ENCODE results near the gene TLN1. TPM values are rescaled to one million over a fixed set of nuclear protein-coding genes. Genes with fewer than 3 reads are reported as not detected.
A peak's percentile ranks its signal among the peaks of the same experiment; 100 is the strongest.

TLN1 gene
- 60.0 TPM for polyA plus RNA-seq (2013, experiment 1 of 4)
- 70.5 TPM for polyA plus RNA-seq (2013, experiment 2 of 4)
- 52.5 TPM for polyA plus RNA-seq (2013, experiment 3 of 4)
- polyA plus RNA-seq (2013, experiment 4 of 4) = 62.7 TPM

- no peaks in the 10 kb centered on the region for H3K9me3 ChIP-seq (ENCODE audit: control insufficient read depth, low read length)
- no peaks in the 10 kb centered on the region for H3K27me3 ChIP-seq (ENCODE audit: control insufficient read depth, insufficient read depth, low read length, poor library complexity, severe bottlenecking)
- H3K4me1 ChIP-seq (ENCODE audit: control insufficient read depth, insufficient read depth, low read length) = peaks cover 47% of the 10 kb centered on the region
- peak within 1 kb of the TSS; percentile 83 for H3K27ac ChIP-seq (ENCODE audit: insufficient read depth, low read depth, low read length, poor library complexity, severe bottlenecking)
- peak within 1 kb of the TSS; percentile 67 for H3K4me3 ChIP-seq (ENCODE audit: insufficient read depth, low read depth, low read length)
- 0% methylated on average over 49 of the region's 49 CpGs for WGBS, 2 experiments
- peaks cover 15% of the 10 kb centered on the region for H3K36me3 ChIP-seq (ENCODE audit: control insufficient read depth, insufficient read depth, low read length)
Measured at GRCh38 chr9:35732185-35732799, at the start of gene TLN1, which contains the start of gene CREB3. Gene TLN1 (minus strand): TSS chr9:35732195. CDS start chr9:35725694, 6,501 bp downstream. Gene CREB3 (plus strand): TSS chr9:35732666. CDS start chr9:35732773, 107 bp downstream.

- no CpG with 5 or more reads among the region's 2 CpGs for WGBS, 2 experiments
- H3K27ac ChIP-seq (ENCODE audit: insufficient read depth, low read depth, low read length, poor library complexity, severe bottlenecking) = no peak overlapping the region
- peaks cover 2% of the 10 kb centered on the region for H3K4me1 ChIP-seq (ENCODE audit: control insufficient read depth, insufficient read depth, low read length)
- H3K27me3 ChIP-seq (ENCODE audit: control insufficient read depth, insufficient read depth, low read length, poor library complexity, severe bottlenecking) = no peaks in the 10 kb centered on the region
- H3K4me3 ChIP-seq (ENCODE audit: insufficient read depth, low read depth, low read length) = no peak overlapping the region
- peaks cover 5% of the 10 kb centered on the region for H3K36me3 ChIP-seq (ENCODE audit: control insufficient read depth, insufficient read depth, low read length)
- H3K9me3 ChIP-seq (ENCODE audit: control insufficient read depth, low read length) = no peaks in the 10 kb centered on the region
Measured at GRCh38 chr9:35781066-35781465, 49.1 kb upstream of the TLN1 start.

- 89 to 93% methylated on average over 3 of the region's 3 CpGs for WGBS, 2 experiments
Measured at GRCh38 chr9:35778496-35778895, 46.5 kb upstream of the TLN1 start.

GRCh38 chr9:35776018-35776417, 44.0 kb upstream of the TLN1 start:
- Histone ChIP-seq H3K4me3 (ENCODE audit: insufficient read depth, low read depth, low read length) (no peak overlapping the region), H3K4me1 (ENCODE audit: control insufficient read depth, insufficient read depth, low read length) (peaks cover 9% of the 10 kb centered on the region), H3K27me3 (ENCODE audit: control insufficient read depth, insufficient read depth, low read length, poor library complexity, severe bottlenecking) (no peaks in the 10 kb centered on the region)

More at GRCh38 chr9:35778496-35778895, 46.5 kb upstream of the TLN1 start:
- peaks cover 3% of the 10 kb centered on the region for H3K36me3 ChIP-seq (ENCODE audit: control insufficient read depth, insufficient read depth, low read length)
- no peak overlapping the region for H3K27ac ChIP-seq (ENCODE audit: insufficient read depth, low read depth, low read length, poor library complexity, severe bottlenecking)
- peaks cover 9% of the 10 kb centered on the region for H3K4me1 ChIP-seq (ENCODE audit: control insufficient read depth, insufficient read depth, low read length)
- H3K9me3 ChIP-seq (ENCODE audit: control insufficient read depth, low read length) = no peaks in the 10 kb centered on the region
- H3K27me3 ChIP-seq (ENCODE audit: control insufficient read depth, insufficient read depth, low read length, poor library complexity, severe bottlenecking) = no peaks in the 10 kb centered on the region
- H3K4me3 ChIP-seq (ENCODE audit: insufficient read depth, low read depth, low read length) = no peak overlapping the region

GRCh38 chr9:35774907-35775635, 43.1 kb upstream of the TLN1 start:
- H3K27ac ChIP-seq (ENCODE audit: insufficient read depth, low read depth, low read length, poor library complexity, severe bottlenecking) = peak overlapping the region; percentile 53
- 51 to 56% methylated on average over 6 to 7 of the region's 7 CpGs for WGBS, 2 experiments
- no peak overlapping the region for H3K4me3 ChIP-seq (ENCODE audit: insufficient read depth, low read depth, low read length)
- no peaks in the 10 kb centered on the region for H3K27me3 ChIP-seq (ENCODE audit: control insufficient read depth, insufficient read depth, low read length, poor library complexity, severe bottlenecking)
- no peaks in the 10 kb centered on the region for H3K9me3 ChIP-seq (ENCODE audit: control insufficient read depth, low read length)
- peaks cover 9% of the 10 kb centered on the region for H3K4me1 ChIP-seq (ENCODE audit: control insufficient read depth, insufficient read depth, low read length)
- H3K36me3 ChIP-seq (ENCODE audit: control insufficient read depth, insufficient read depth, low read length) = no peaks in the 10 kb centered on the region

More at GRCh38 chr9:35776018-35776417, 44.0 kb upstream of the TLN1 start:
- H3K36me3 ChIP-seq (ENCODE audit: control insufficient read depth, insufficient read depth, low read length) = no peaks in the 10 kb centered on the region
- no peaks in the 10 kb centered on the region for H3K9me3 ChIP-seq (ENCODE audit: control insufficient read depth, low read length)
- no peak overlapping the region for H3K27ac ChIP-seq (ENCODE audit: insufficient read depth, low read depth, low read length, poor library complexity, severe bottlenecking)
- 65 to 72% methylated on average over 4 of the region's 4 CpGs for WGBS, 2 experiments

- peaks cover 9% of the 10 kb centered on the region for H3K4me1 ChIP-seq (ENCODE audit: control insufficient read depth, insufficient read depth, low read length)
Measured at GRCh38 chr9:35771943-35772342, 39.9 kb upstream of the TLN1 start.

GRCh38 chr9:35771534-35771933, 39.5 kb upstream of the TLN1 start:
- no peaks in the 10 kb centered on the region for H3K9me3 ChIP-seq (ENCODE audit: control insufficient read depth, low read length)
- 100% methylated on average over 1 of the region's 1 CpG; no CpG with 5 or more reads in 1 of the 2 experiments for WGBS, 2 experiments
- H3K27me3 ChIP-seq (ENCODE audit: control insufficient read depth, insufficient read depth, low read length, poor library complexity, severe bottlenecking) = no peaks in the 10 kb centered on the region
- H3K27ac ChIP-seq (ENCODE audit: insufficient read depth, low read depth, low read length, poor library complexity, severe bottlenecking) = no peak overlapping the region
- H3K4me3 ChIP-seq (ENCODE audit: insufficient read depth, low read depth, low read length) = no peak overlapping the region
- H3K4me1 ChIP-seq (ENCODE audit: control insufficient read depth, insufficient read depth, low read length) = peaks cover 9% of the 10 kb centered on the region
- H3K36me3 ChIP-seq (ENCODE audit: control insufficient read depth, insufficient read depth, low read length) = no peaks in the 10 kb centered on the region

More at GRCh38 chr9:35771943-35772342, 39.9 kb upstream of the TLN1 start:
- Histone ChIP-seq H3K27me3 (ENCODE audit: control insufficient read depth, insufficient read depth, low read length, poor library complexity, severe bottlenecking) (no peaks in the 10 kb centered on the region), H3K4me3 (ENCODE audit: insufficient read depth, low read depth, low read length) (no peak overlapping the region), H3K27ac (ENCODE audit: insufficient read depth, low read depth, low read length, poor library complexity, severe bottlenecking) (no peak overlapping the region), H3K36me3 (ENCODE audit: control insufficient read depth, insufficient read depth, low read length) (no peaks in the 10 kb centered on the region), H3K9me3 (ENCODE audit: control insufficient read depth, low read length) (no peaks in the 10 kb centered on the region)
- WGBS, 2 experiments = 92 to 96% methylated on average over 3 of the region's 3 CpGs

- Histone ChIP-seq H3K27me3 (ENCODE audit: control insufficient read depth, insufficient read depth, low read length, poor library complexity, severe bottlenecking) (no peaks in the 10 kb centered on the region), H3K27ac (ENCODE audit: insufficient read depth, low read depth, low read length, poor library complexity, severe bottlenecking) (no peak overlapping the region), H3K36me3 (ENCODE audit: control insufficient read depth, insufficient read depth, low read length) (no peaks in the 10 kb centered on the region), H3K4me3 (ENCODE audit: insufficient read depth, low read depth, low read length) (no peak overlapping the region), H3K4me1 (ENCODE audit: control insufficient read depth, insufficient read depth, low read length) (peaks cover 7% of the 10 kb centered on the region), H3K9me3 (ENCODE audit: control insufficient read depth, low read length) (no peaks in the 10 kb centered on the region)
- WGBS, 2 experiments = 89 to 99% methylated on average over 3 of the region's 4 CpGs
Measured at GRCh38 chr9:35771075-35771433, 39.1 kb upstream of the TLN1 start.

GRCh38 chr9:35769763-35770162, 37.8 kb upstream of the TLN1 start:
- no peaks in the 10 kb centered on the region for H3K27me3 ChIP-seq (ENCODE audit: control insufficient read depth, insufficient read depth, low read length, poor library complexity, severe bottlenecking)
- 93 to 95% methylated on average over 1 of the region's 1 CpG for WGBS, 2 experiments

GRCh38 chr9:35767458-35767857, 35.5 kb upstream of the TLN1 start:
- 100% methylated on average over 1 of the region's 1 CpG; no CpG with 5 or more reads in 1 of the 2 experiments for WGBS, 2 experiments
- Histone ChIP-seq H3K27me3 (ENCODE audit: control insufficient read depth, insufficient read depth, low read length, poor library complexity, severe bottlenecking) (no peaks in the 10 kb centered on the region), H3K27ac (ENCODE audit: insufficient read depth, low read depth, low read length, poor library complexity, severe bottlenecking) (no peak overlapping the region)

More at GRCh38 chr9:35769763-35770162, 37.8 kb upstream of the TLN1 start:
- Histone ChIP-seq H3K36me3 (ENCODE audit: control insufficient read depth, insufficient read depth, low read length) (no peaks in the 10 kb centered on the region), H3K27ac (ENCODE audit: insufficient read depth, low read depth, low read length, poor library complexity, severe bottlenecking) (no peak overlapping the region), H3K4me1 (ENCODE audit: control insufficient read depth, insufficient read depth, low read length) (no peaks in the 10 kb centered on the region), H3K9me3 (ENCODE audit: control insufficient read depth, low read length) (no peaks in the 10 kb centered on the region), H3K4me3 (ENCODE audit: insufficient read depth, low read depth, low read length) (no peak overlapping the region)

More at GRCh38 chr9:35767458-35767857, 35.5 kb upstream of the TLN1 start:
- Histone ChIP-seq H3K36me3 (ENCODE audit: control insufficient read depth, insufficient read depth, low read length) (no peaks in the 10 kb centered on the region), H3K4me3 (ENCODE audit: insufficient read depth, low read depth, low read length) (no peak overlapping the region), H3K4me1 (ENCODE audit: control insufficient read depth, insufficient read depth, low read length) (no peaks in the 10 kb centered on the region), H3K9me3 (ENCODE audit: control insufficient read depth, low read length) (no peaks in the 10 kb centered on the region)

Data from ectodermal cell (in vitro differentiated cells).